GM18873 (cell line): ENCODE results near the gene EPB41L1.

Experiments used
- ATAC-seq: cut with Tn5 transposase; IDR thresholded peaks from one replicate; pipeline ENCODE4 v1.9.1; 2021; ENCODE audit warnings: mild to moderate bottlenecking, moderate library complexity, moderate number of reproducible peaks; ENCODE audit not compliant: unreplicated experiment, low FRiP score

Gene EPB41L1

DNA sequence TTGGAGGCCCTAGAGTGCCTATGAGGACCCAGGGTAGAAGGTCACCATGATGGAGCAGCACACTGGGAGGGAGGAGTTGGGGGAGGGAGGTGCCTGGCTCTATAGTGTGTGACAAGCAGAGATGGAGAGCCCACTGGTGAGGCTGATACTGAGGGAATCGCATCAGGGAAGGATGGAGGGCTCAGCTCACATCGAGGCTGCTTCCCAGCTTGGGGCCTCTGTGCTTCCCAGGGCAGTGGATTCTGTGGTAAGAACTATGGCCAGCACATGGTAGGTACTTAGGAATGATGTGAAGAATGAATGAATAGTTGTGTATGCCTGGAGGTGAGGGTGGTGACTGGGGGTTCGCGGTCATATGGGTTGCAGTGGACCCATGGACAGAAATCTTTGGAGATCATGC, 1.3 kb upstream of the EPB41L1 start:
- no peak for ATAC-seq

- ATAC-seq, result no peak
Observed at GRCh38 chr20:36153736-36154699, 522 bp upstream of the EPB41L1 start.

DNA sequence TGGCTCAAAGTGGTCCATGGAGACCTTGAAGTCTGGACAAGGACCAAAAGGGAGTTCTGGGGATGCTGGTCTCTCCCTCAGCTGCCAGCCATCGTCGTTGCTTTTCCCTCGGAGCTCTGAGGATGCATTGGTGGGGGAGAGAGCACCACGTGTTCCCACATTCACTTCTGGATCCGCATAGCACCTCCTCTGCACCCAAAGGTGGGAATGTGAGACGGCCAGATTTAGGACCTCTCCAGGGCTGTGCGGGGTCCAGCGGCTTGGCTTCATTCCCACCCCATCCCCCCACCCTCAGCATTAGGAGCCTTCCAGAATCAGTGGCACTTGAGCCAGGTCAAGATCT, 1.1 kb downstream of the EPB41L1 start:
- ATAC-seq, result no peak

- no peak for ATAC-seq
Observed at GRCh38 chr20:36155991-36156390, 1.5 kb downstream of the EPB41L1 start.

DNA sequence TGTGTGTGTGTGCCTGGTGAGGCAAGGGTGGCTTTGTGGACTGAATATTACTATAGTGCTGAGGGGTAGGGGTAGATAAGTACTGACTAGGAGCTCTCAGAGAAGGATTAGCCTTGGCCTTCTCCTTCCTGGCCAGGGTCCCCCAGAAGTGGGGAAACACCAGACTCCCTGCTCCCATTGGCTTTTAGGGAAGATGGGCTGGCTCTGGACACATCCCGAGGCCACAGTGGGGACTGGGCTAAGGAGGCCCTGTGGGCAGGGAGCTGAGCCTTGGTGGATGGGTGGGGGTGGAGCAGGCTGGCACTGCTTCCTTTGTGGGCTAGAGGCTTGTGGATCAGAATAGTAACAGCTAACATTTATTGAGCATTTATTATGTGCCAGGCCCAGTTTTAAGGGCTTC, 3.1 kb downstream of the EPB41L1 start:
- ATAC-seq, result no peak

GRCh38 chr20:36158160-36158741, 3.7 kb downstream of the EPB41L1 start:
- ATAC-seq, result no peak

GRCh38 chr20:36159833-36160232, 5.3 kb downstream of the EPB41L1 start:
- no peak for ATAC-seq

- ATAC-seq, result no peak
Observed at GRCh38 chr20:36162272-36162966, 7.9 kb downstream of the EPB41L1 start.

DNA sequence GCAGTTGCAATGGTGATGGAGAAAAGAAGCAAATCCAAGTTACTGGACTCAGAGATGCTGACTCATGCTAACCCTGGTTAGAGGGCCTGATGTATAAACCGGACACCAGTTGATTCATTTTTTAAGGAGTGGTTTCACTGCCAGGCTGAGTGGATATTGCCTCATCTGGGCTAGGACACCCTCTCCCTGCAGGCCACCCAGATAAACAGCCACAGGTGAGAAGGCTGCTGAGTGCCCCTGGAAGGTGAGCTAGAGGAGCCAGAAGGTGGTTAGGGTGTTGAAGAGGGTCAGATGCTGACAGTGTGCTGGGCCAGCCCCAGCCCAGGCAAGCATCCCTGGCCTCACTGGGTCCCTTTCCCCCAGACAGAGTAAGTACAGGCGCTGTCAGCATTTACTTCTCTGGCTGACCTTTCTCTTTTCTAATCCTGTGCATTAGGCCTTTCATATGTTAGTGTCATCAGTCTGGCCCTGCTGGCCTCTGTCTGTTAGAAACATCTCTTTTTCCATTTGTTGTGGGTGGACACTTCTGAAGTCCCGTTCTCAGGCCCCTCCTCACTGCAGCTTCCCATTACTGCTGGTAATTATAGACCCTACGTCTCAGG, 13.5 kb downstream of the EPB41L1 start:
- no peak for ATAC-seq

- ATAC-seq, result no peak
Observed at GRCh38 chr20:36170542-36171215, 16.1 kb downstream of the EPB41L1 start.

GRCh38 chr20:36173451-36173933, 19.0 kb downstream of the EPB41L1 start:
- ATAC-seq, result no peak

DNA sequence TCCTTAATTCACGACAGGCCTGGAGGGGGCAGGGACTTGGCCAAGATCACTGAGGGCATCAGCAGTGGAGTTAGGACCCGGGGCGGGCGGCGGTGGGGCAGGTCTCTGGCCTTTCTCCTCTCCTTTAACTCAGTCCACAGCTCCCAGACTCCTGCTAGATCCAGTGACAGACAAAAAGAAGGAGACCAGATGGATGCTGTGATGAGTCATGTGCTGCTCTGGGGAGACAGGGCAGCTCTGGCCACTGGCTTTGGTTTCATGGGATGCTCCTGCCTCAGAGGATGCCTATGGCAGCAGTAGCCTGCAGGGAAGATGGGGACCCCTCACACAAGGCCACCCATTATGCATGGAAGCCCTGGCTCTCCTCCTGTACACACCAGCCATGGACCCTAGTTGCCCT, 20.5 kb downstream of the EPB41L1 start:
- no peak for ATAC-seq

GRCh38 chr20:36175475-36175995, 21.0 kb downstream of the EPB41L1 start:
- no peak for ATAC-seq

DNA sequence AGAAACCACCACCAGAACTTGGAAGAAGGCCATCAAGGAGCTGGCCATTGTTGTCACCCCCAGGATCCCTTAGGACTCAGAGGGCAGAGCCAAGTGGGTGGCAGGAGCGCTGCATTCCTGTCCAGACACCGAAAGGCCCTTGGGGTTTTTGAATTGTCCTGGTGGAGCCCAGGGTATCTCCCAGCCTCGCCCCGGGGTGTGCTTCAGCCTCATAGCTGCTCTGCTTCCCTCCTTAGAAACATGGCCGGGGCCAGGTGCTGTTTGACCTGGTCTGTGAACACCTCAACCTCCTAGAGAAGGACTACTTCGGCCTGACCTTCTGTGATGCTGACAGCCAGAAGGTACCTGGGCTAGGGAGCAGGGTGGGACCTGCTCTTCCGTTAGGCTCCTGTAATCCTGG, 23.2 kb downstream of the EPB41L1 start:
- ATAC-seq, result no peak

GRCh38 chr20:36179170-36179945, 24.8 kb downstream of the EPB41L1 start:
- no peak for ATAC-seq

- ATAC-seq, result no peak
Observed at GRCh38 chr20:36180323-36180722, 25.8 kb downstream of the EPB41L1 start.

DNA sequence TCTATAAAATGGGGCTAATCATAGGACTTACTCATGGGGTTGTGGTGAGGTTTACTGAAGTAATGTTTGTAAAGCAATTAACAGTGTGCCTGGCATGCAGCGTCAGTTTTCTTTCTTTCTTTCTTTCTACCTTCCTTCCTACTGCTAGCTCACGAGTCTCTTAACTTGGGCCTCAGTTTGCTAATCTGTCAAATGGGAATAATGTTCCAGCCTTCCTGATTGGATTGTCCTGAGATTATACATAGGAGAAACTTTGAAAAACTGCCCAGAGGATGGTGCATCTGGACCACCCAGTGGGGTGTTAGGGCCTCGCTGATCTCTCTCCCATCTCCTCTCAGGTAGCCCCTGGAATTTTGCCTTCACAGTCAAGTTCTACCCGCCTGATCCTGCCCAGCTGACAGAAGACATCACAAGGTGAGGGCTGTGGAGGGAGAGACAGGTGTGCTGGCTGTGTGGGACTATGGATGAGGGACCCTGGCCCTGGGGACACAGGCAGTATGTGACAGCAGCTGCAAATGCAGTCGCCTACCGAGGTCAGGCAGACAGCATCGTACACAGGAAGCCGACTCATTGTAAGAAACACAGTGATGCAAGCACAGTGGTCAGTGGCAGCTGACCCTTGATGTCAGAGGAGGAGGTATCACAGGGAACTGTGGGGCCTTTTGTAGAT, 27.5 kb downstream of the EPB41L1 start:
- ATAC-seq, result no peak

DNA sequence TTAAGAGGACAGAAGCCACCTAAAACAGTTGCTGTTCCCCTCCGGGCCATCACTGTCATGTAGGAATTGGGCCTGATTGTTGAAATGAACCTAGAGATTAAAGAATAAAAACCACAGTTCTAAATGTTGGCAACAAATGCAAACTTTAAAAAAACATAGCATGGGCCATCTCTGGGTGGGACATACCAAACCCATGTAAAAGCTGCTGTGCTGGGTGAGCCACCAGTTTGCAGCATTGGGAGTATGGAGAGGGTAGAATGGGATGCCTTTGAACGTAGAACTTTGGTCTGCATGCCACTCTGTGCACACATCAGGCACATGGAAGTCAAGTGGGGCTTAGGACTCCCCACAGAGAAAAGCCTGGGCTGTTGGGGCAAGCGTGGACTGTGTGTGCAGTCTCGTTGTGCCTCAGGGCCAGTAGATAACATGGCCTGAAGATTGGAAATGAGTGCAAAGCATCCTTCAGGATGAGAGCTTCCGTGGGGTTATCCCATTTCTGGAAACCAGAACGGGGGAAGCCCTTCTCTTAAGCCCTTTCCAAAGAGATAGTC, 28.1 kb downstream of the EPB41L1 start:
- ATAC-seq, result no peak
